Measurements from ENCODE around the gene C2orf81.

DNA sequence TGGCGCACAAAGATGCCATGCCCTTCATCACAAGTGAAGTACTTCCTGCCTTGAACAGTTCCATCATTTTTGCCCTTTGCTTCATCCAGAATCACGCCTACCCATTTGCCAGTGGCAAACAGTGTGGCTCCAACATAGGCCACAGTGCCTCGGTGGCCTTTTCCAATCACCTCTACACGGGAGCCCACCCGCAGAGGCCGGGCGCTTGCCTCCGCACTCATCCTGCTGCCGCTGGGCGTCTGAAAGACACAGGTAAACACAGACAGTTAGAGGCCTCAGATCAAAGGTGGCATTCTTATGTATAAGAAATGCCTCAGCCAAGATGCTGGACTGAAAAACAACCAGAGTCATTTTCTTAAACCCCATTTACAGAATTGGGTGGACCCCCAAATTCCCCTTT lies 43.4 kb downstream of the C2orf81 start:
- TF ChIP-seq EP300 (IDR thresholded peaks at IDR 0.05), result no peak
- TF ChIP-seq, protein P1, sequence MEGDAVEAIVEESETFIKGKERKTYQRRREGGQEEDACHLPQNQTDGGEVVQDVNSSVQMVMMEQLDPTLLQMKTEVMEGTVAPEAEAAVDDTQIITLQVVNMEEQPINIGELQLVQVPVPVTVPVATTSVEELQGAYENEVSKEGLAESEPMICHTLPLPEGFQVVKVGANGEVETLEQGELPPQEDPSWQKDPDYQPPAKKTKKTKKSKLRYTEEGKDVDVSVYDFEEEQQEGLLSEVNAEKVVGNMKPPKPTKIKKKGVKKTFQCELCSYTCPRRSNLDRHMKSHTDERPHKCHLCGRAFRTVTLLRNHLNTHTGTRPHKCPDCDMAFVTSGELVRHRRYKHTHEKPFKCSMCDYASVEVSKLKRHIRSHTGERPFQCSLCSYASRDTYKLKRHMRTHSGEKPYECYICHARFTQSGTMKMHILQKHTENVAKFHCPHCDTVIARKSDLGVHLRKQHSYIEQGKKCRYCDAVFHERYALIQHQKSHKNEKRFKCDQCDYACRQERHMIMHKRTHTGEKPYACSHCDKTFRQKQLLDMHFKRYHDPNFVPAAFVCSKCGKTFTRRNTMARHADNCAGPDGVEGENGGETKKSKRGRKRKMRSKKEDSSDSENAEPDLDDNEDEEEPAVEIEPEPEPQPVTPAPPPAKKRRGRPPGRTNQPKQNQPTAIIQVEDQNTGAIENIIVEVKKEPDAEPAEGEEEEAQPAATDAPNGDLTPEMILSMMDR (IDR thresholded peaks at IDR 0.05), result no peak
